CD4-positive, alpha-beta T cell (primary cell): ENCODE results near the gene CACNA2D4. TPM values are rescaled to one million over a fixed set of nuclear protein-coding genes. Genes with fewer than 3 reads are reported as not detected.

ENCODE experiments used
- ATAC-seq: fragments of 200-7000 bp; cut with Tn5 transposase; one replicate; pipeline ENCODE4 v1.10.0; 2022; ENCODE audit warnings: mild to moderate bottlenecking; ENCODE audit not compliant: poor library complexity
- CTCF ChIA-PET: fragments of 350-600 bp; sonication (Branson Sonifier 250); formaldehyde crosslinking; loops from one replicate; lab custom pipeline; 2021; ENCODE audit warnings: antibody characterized with exemption, inconsistent platforms; lab: Charles Lee
- POLR2A ChIA-PET: fragments of 350-600 bp; sonication (Branson Sonifier 250); formaldehyde crosslinking; loops from one replicate; lab custom pipeline; 2021; ENCODE audit warnings: antibody characterized with exemption, inconsistent platforms; lab: Charles Lee
- DNase-seq, 14 experiments: peaks; one replicate each; pipeline ENCODE4 v3.0.0-alpha.2; 2013 to 2020; ENCODE audit warnings: mixed read lengths in 2 of 14
- H3K27ac ChIP-seq, 2 donors: one replicate each; pipeline versions ENCODE4 v1.5.1 to v1.7.0; 2013; ENCODE audit warnings: low read length in 2 of 2, low read depth in 1 of 2, mild to moderate bottlenecking in 1 of 2
- H3K27me3 ChIP-seq, 2 experiments: 1 replicate in 1 of 2; 2 replicates in 1 of 2; pipeline versions ENCODE4 v1.6.1 to v1.7.0; 2013; ENCODE audit warnings: low read length in 2 of 2, control low read depth in 1 of 2, mild to moderate bottlenecking in 1 of 2, moderate library complexity in 1 of 2; ENCODE audit not compliant: insufficient read depth in 2 of 2, control insufficient read depth in 1 of 2
- H3K36me3 ChIP-seq: one replicate; pipeline ENCODE4 v1.6.1; 2013; ENCODE audit warnings: low read length, control low read depth; ENCODE audit not compliant: insufficient read depth
- H3K4me1 ChIP-seq: one replicate; pipeline ENCODE4 v1.6.1; 2013; ENCODE audit warnings: low read length, control low read depth; ENCODE audit not compliant: insufficient read depth
- H3K4me3 ChIP-seq: one replicate; pipeline ENCODE4 v1.5.1; 2013; ENCODE audit warnings: mild to moderate bottlenecking, low read length, moderate library complexity
- H3K9me3 ChIP-seq, 2 experiments: 1 replicate in 1 of 2; 2 replicates in 1 of 2; pipeline versions ENCODE4 v1.6.1 to v1.7.0; 2013; ENCODE audit warnings: low read length in 2 of 2, mild to moderate bottlenecking in 2 of 2, control low read depth in 1 of 2, moderate library complexity in 1 of 2; ENCODE audit not compliant: control insufficient read depth in 1 of 2, insufficient read depth in 1 of 2
- H3K27ac Mint-ChIP-seq: one replicate; pipeline ENCODE4 v1.8.0; 2020; ENCODE audit warnings: mixed read lengths
- H3K27me3 Mint-ChIP-seq: one replicate; pipeline ENCODE4 v1.8.0; 2021; ENCODE audit warnings: mixed read lengths
- H3K36me3 Mint-ChIP-seq: one replicate; pipeline ENCODE4 v1.8.0; 2021; ENCODE audit warnings: low read depth, mixed read lengths
- H3K4me1 Mint-ChIP-seq: one replicate; pipeline ENCODE4 v1.8.0; 2021; ENCODE audit warnings: low read depth, mixed read lengths
- H3K4me3 Mint-ChIP-seq: one replicate; pipeline ENCODE4 v1.8.0; 2020; ENCODE audit warnings: mild to moderate bottlenecking, mixed read lengths
- H3K9me3 Mint-ChIP-seq: one replicate; pipeline ENCODE4 v1.8.0; 2020; ENCODE audit warnings: mixed read lengths
- intact Hi-C, 2 experiments: fragments of 100-400 bp; cut with DNase I in 1 of 2; cut with micrococcal nuclease in 1 of 2; formaldehyde crosslinking; loops; one replicate each; pipeline versions ENCODE4 v1.15.1 to v1.9.0; 2023 to 2025; cut with DNase I, micrococcal nuclease
- total RNA-seq, 174 experiments: library from RNA in 2 of 174; stranded (reverse) in 2 of 174; gene quantifications; one replicate each; pipeline ENCODE4 v1.2.3 and lab custom pipeline; 2021 to 2026
- TF ChIP-seq, protein P1 (sequence below): fragments of 200-600 bp; IDR thresholded peaks from one replicate; pipeline ENCODE4 v1.8.0; 2022; ENCODE audit warnings: antibody characterized with exemption, mild to moderate bottlenecking

CACNA2D4 gene
- total RNA-seq, 2 experiments from 2014 or later = 10.5 to 11.3 TPM

DNA sequence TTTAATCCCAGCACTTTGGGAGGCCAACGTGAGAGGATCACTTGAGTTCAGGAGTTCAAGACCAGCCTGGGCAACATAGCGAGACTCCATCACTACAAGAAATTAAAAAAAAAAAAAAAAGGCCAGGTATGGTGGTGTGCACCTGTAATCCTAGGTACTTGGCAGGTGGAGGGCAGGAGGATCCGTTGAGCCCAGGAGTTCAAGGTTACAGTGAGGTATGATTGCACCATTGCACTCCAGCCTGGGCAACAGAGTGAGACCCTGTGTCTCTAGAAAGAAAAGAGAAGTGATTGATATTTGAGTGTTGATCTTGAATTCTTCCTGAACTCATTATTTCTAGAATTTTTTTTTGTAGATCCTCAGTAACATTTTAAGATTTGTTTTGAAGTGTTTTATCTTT, 168.2 kb downstream of the CACNA2D4 start:
- ChIA-PET POLR2A (no interaction called here), CTCF (interaction anchor here (0.7 kb wide), 1 partner anchor 8 kb away, joined by 6 read pairs; no protein-coding TSS in a partner anchor)
- Mint-ChIP-seq H3K9me3 (peaks cover 3% of the 10 kb centered on the region), H3K4me3 (no peak overlapping the region), H3K36me3 (peaks cover 65% of the 10 kb centered on the region), H3K27ac (no peak overlapping the region), H3K27me3 (no peaks in the 10 kb centered on the region), H3K4me1 (peaks cover 20% of the 10 kb centered on the region)
- intact Hi-C loops = no loop called here
- peaks cover 8 to 14% of the 10 kb centered on the region in 2 experiments for H3K9me3 ChIP-seq
- TF ChIP-seq, protein P1, sequence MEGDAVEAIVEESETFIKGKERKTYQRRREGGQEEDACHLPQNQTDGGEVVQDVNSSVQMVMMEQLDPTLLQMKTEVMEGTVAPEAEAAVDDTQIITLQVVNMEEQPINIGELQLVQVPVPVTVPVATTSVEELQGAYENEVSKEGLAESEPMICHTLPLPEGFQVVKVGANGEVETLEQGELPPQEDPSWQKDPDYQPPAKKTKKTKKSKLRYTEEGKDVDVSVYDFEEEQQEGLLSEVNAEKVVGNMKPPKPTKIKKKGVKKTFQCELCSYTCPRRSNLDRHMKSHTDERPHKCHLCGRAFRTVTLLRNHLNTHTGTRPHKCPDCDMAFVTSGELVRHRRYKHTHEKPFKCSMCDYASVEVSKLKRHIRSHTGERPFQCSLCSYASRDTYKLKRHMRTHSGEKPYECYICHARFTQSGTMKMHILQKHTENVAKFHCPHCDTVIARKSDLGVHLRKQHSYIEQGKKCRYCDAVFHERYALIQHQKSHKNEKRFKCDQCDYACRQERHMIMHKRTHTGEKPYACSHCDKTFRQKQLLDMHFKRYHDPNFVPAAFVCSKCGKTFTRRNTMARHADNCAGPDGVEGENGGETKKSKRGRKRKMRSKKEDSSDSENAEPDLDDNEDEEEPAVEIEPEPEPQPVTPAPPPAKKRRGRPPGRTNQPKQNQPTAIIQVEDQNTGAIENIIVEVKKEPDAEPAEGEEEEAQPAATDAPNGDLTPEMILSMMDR = no peak
- no peak overlapping the region for H3K4me3 ChIP-seq
- ATAC-seq (no peak), DNase-seq (no peak)
- H3K4me1 ChIP-seq = no peaks in the 10 kb centered on the region
- no peak overlapping the region for H3K27ac ChIP-seq
- no peaks in the 10 kb centered on the region for H3K27me3 ChIP-seq
- H3K36me3 ChIP-seq = peaks cover 16% of the 10 kb centered on the region

DNA sequence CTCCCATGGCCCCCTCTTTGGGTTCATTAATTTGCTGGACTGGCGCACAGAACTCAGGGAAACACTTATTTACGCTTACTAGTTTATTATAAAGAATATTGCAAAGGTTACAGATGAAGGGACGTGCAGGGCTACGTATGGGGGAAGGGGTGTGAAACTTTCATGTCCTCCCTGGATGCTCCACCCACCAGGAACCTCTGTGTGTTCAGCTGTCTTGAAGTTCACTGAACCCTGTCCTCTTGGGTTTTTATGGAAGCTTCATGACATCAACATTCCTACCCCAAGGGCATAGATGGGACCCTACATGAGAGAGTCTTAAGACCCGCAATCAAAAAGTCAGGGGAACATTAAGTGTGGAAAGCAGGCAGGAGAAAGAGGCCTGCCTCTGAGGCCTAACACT, 169.4 kb downstream of the CACNA2D4 start:
- peaks cover 11 to 14% of the 10 kb centered on the region in 2 experiments for H3K9me3 ChIP-seq
- H3K27me3 Mint-ChIP-seq = no peaks in the 10 kb centered on the region
- intact Hi-C loops = no loop called here
- H3K4me3 Mint-ChIP-seq = no peak overlapping the region
- H3K27ac Mint-ChIP-seq = no peak overlapping the region
- H3K4me1 ChIP-seq = no peaks in the 10 kb centered on the region
- ATAC-seq (no peak), DNase-seq (no peak)
- H3K36me3 Mint-ChIP-seq = peaks cover 56% of the 10 kb centered on the region
- ChIA-PET CTCF (no interaction called here), POLR2A (no interaction called here)
- H3K36me3 ChIP-seq = peaks cover 10% of the 10 kb centered on the region
- TF ChIP-seq, protein P1 = no peak
- peaks cover 3% of the 10 kb centered on the region for H3K9me3 Mint-ChIP-seq
- H3K27me3 ChIP-seq = no peaks in the 10 kb centered on the region
- H3K4me1 Mint-ChIP-seq = peaks cover 20% of the 10 kb centered on the region
- no peak overlapping the region for H3K4me3 ChIP-seq
- no peak overlapping the region for H3K27ac ChIP-seq

DNA sequence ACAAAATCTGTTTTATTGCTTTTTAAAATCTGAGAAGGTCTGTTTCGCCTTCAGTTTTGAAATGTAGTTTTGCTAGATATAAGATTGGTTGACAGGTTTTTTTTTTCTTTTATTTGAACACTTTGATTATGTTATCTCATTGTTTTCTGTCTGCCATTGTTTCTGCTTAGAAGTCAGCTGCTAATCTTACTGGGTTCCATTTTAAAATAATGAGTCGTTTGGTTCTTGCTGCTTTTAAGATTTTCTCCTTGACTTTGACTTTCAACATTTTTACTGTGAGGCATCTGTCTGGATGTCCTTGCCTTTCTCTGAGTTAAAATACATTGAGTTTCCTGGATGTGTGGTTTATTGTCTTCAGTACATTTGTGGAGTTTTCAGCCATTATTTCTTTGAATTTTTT, 170.8 kb downstream of the CACNA2D4 start:
- intact Hi-C loops = no loop called here
- ChIA-PET POLR2A (no interaction called here), CTCF (no interaction called here)
- peaks cover 3% of the 10 kb centered on the region for H3K9me3 Mint-ChIP-seq
- no peak overlapping the region for H3K27ac ChIP-seq
- H3K9me3 ChIP-seq = peaks cover 11 to 14% of the 10 kb centered on the region in 2 experiments
- TF ChIP-seq, protein P1 = no peak
- H3K27ac Mint-ChIP-seq = no peak overlapping the region
- H3K4me3 Mint-ChIP-seq = no peak overlapping the region
- H3K27me3 Mint-ChIP-seq = no peaks in the 10 kb centered on the region
- no peaks in the 10 kb centered on the region for H3K27me3 ChIP-seq
- H3K36me3 Mint-ChIP-seq = peaks cover 55% of the 10 kb centered on the region
- H3K4me1 ChIP-seq = no peaks in the 10 kb centered on the region
- no peak for DNase-seq
- ATAC-seq = no peak
- peaks cover 16% of the 10 kb centered on the region for H3K4me1 Mint-ChIP-seq
- no peak overlapping the region for H3K4me3 ChIP-seq
- H3K36me3 ChIP-seq = peaks cover 10% of the 10 kb centered on the region
